H1 (cell line): ENCODE results near the gene ANKRD11.

Source experiments
- EZH2 ChIP-seq: fragments of 200-600 bp; sonication (generic); IDR thresholded peaks from 2 replicates; pipeline ENCODE4 v1.7.1; 2012; ENCODE audit warnings: low read depth, mild to moderate bottlenecking, moderate library complexity, low read length, inconsistent platforms; ENCODE audit not compliant: severe bottlenecking
- RNF2 ChIP-seq: fragments of 200-900, 300-1000 bp; sonication (generic); IDR thresholded peaks from 2 replicates; pipeline ENCODE4 v1.7.1; 2016; ENCODE audit warnings: borderline replicate concordance, low read depth, mild to moderate bottlenecking, antibody characterized with exemption, low read length; ENCODE audit not compliant: poor library complexity, severe bottlenecking; ENCODE audit errors: missing control alignments
- SIN3A ChIP-seq, 2 experiments: IDR thresholded peaks in 1 of 2; conservative IDR thresholded peaks in 1 of 2; 2 replicates each; pipeline ENCODE4 v1.6.1; 2011 to 2012; ENCODE audit warnings: low read length in 2 of 2, improper control_type of control experiment in 1 of 2, low read depth in 1 of 2, mild to moderate bottlenecking in 1 of 2
- TF ChIP-seq, protein P1 (sequence below), 3 experiments: IDR thresholded peaks; 1 replicate in 2 of 3; 2 replicates in 1 of 3; pipeline versions ENCODE4 v1.5.1 to v1.6.1; 2011; ENCODE audit warnings: low read length in 3 of 3, mild to moderate bottlenecking in 3 of 3, inconsistent platforms in 2 of 3, low read depth in 1 of 3, moderate library complexity in 1 of 3; ENCODE audit not compliant: insufficient read depth in 1 of 3; ENCODE audit errors: control extremely low read depth in 1 of 3

- TF ChIP-seq EZH2 (no peak), RNF2 (no peak), SIN3A (conservative IDR thresholded peaks at IDR 0.05 in 1 of 2, IDR thresholded peaks at IDR 0.05 in 1 of 2; ENCODE audit: low read depth in 1 of 2, low read length in 2 of 2) (0 out of 4 replicates have a peak, but pooled peaks of 1 of the 2 experiments have one; percentile 50)
- TF ChIP-seq, protein P1, sequence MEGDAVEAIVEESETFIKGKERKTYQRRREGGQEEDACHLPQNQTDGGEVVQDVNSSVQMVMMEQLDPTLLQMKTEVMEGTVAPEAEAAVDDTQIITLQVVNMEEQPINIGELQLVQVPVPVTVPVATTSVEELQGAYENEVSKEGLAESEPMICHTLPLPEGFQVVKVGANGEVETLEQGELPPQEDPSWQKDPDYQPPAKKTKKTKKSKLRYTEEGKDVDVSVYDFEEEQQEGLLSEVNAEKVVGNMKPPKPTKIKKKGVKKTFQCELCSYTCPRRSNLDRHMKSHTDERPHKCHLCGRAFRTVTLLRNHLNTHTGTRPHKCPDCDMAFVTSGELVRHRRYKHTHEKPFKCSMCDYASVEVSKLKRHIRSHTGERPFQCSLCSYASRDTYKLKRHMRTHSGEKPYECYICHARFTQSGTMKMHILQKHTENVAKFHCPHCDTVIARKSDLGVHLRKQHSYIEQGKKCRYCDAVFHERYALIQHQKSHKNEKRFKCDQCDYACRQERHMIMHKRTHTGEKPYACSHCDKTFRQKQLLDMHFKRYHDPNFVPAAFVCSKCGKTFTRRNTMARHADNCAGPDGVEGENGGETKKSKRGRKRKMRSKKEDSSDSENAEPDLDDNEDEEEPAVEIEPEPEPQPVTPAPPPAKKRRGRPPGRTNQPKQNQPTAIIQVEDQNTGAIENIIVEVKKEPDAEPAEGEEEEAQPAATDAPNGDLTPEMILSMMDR (IDR thresholded peaks at IDR 0.05; ENCODE audit: control extremely low read depth in 1 of 3, insufficient read depth in 1 of 3, low read depth in 1 of 3, low read length in 3 of 3) = no peak
Observed at GRCh38 chr16:89412811-89413210, 77.5 kb downstream of the ANKRD11 start.
